NCI-H1417 (cell line): ENCODE results near the gene IL1RAPL1.

Experiments
- DNase-seq, 3 experiments: peaks; one replicate each; lab custom pipeline; 2025; lab: John Stamatoyannopoulos, UW

IL1RAPL1 gene

GRCh38 chrX:28979877-28980276, 392.6 kb downstream of the IL1RAPL1 start:
- DNase-seq = peak in 1 of 3 experiments; percentile 17

GRCh38 chrX:28981952-28982351, 394.7 kb downstream of the IL1RAPL1 start:
- DNase-seq = no peak

- DNase-seq = peak in 1 of 3 experiments; percentile 61
Observed at GRCh38 chrX:28988246-28988645, 401.0 kb downstream of the IL1RAPL1 start.

GRCh38 chrX:28997706-28998463, 410.6 kb downstream of the IL1RAPL1 start:
- DNase-seq = no peak

DNA sequence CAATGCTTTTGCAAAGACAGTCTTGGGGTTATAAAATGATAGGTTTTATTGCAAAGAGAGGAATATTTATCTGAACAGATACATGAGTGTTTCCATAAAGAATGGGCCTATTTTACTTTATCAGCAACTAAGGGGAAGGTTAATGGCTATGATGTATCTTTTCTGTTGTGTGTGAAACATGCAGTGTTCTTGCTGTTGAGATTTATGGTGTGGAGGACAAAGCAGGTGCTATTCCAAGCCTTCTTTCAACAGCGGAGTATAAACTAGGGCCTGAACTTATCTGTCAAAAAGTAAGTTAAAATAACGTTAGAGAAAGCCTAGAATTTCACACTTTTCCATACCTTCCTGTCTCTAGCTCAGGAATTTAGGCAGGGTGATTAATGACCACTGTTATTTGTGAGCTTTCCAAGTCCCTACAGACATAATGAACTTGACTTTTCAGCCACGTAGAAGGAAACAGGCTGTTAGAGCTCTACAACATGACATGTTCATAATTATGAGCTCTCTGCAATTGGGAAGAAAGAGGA, 411.4 kb downstream of the IL1RAPL1 start:
- no peak for DNase-seq

GRCh38 chrX:29012867-29013266, 425.6 kb downstream of the IL1RAPL1 start:
- DNase-seq = no peak

DNA sequence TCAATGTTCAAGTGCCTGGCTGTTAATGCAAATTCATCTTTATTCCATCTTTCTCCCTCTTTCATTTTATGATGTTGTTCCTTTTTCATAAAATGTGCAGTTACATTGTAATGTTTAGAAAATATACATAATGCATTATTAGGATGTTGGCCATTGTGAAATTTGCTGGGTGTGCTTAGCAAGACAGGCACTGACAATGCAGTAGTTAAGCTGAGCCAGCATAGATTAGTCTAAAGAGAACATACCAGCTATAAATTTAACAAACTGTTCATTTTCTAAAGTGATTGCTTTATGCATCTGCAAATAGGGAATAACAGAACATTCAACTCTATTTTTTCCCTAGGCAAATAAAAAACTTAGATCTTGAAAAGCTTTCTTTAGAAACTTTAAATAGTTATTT, 436.0 kb downstream of the IL1RAPL1 start:
- peak in 1 of 3 experiments; percentile 44 for DNase-seq

DNA sequence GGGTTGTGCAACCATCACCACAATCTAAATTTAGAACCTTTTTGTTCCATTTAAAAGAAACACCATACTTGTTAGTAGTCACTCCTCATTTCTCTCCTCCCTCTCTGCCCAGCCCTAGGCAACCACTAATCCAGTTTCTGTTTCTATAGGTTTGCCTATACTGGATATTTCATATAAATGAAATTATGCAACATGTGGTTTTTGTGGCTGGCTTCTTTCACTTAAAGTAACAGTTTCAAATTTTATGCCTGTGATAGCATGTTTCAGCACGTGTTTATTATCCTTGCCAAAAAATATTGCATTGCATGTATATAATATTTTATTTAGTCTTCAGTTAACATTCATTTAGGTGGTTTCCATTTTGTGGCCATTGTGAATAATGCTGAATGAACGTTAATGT, 437.6 kb downstream of the IL1RAPL1 start:
- no peak for DNase-seq

DNA sequence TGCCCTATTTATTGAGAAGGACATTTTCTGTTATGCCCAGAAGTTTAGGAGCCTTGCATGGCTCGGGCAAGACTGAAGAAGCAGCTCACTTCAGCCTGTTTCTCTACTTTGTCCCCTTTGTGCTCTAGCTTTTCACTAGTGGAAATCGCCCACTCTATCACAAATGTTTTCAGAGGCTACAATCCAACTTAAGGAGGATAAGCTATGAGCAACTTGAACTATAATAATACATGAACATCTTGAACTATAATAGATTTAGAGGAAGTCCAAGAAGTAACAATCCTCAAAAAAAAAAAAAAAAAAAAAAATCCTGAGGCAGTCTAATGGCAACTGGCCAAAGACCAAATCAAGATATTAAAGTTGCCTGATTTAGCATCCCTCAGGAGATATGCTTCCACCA, 452.3 kb downstream of the IL1RAPL1 start:
- no peak for DNase-seq

DNA sequence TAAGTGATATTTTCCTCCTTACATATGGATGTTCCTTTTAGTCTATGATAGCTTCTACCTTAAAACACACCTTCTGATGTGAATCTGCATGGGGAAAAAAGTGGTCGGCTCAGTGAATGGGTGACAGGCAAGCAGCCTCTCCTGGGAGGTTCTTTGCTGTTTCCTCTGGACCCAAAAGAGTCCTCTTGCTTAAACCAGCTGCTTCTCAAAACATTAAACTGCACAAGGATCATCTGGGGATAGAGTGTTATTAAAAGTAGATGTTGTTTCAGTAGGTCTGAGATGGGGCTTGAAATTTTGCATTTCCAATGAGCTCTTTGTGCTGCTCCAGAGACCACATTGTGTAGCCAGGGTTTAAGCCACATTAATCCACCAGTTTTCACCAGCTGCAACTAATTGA, 452.9 kb downstream of the IL1RAPL1 start:
- DNase-seq = peak in 1 of 3 experiments; percentile 11

GRCh38 chrX:29042341-29042740, 455.1 kb downstream of the IL1RAPL1 start:
- DNase-seq = no peak

DNA sequence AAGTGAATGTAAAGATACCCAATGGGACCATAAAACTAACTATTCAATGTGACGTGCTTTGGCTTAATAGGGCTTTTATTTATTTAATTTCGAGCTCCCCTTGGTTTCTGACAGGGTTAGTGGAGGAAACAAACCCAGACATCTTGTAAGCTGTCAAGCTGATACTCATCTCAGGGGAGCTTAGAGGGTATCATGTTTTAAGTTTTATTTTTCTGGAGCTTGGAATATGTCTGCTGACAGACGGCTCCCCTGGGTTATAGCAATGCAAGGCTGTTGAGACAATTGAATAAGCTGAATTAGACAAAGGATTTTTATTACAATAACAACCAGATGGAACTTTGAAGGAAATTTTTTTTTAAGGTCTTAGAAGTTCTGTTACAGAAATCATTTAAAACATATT, 456.5 kb downstream of the IL1RAPL1 start:
- DNase-seq = peak in 1 of 3 experiments; percentile 7

GRCh38 chrX:29044423-29045184, 457.4 kb downstream of the IL1RAPL1 start:
- peak in 1 of 3 experiments; percentile 30 for DNase-seq

DNA sequence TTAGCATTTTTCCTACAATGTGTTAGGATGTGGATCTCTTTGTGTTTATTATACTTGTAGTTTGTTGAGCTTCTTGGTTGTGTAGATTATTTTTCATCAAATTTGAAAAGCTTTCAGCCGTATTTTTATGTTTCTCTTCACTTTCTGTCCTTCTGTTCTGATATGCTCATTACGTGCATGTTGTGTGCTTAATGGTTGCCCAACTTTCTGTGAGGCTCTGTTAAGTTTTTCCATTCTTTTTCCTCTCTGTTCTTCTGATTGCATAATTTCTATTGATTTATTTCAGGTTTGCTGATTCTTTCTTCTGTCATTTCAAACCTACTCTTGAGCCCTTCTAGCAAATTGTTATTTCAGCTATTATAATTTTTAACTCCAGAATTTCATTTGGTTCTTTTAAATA, 478.2 kb downstream of the IL1RAPL1 start:
- DNase-seq = no peak

GRCh38 chrX:29066516-29066915, 479.3 kb downstream of the IL1RAPL1 start:
- no peak for DNase-seq

DNA sequence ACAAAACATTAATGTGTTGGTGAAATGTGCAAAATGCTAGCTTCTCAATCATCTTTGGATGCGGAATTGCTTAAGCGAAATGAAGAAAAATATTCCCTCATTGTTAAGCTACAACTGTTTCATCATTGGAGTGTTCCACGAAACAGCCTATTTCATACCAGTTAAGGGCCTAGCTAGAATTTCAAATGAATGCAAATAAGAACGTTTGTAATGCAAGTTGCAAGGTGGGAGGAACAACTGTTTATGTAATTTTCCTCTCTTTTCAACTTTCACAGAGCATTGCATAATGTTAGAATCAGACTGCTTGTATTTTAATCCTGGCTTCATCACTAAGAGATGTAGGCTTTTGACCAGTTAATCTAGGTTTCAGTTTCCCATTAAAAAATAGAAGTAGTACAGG, 480.1 kb downstream of the IL1RAPL1 start:
- no peak for DNase-seq

GRCh38 chrX:29071525-29072320, 484.5 kb downstream of the IL1RAPL1 start:
- no peak for DNase-seq

GRCh38 chrX:29082558-29082957, 495.3 kb downstream of the IL1RAPL1 start:
- peak in 2 of 3 experiments; percentile 16 to 81 for DNase-seq

DNA sequence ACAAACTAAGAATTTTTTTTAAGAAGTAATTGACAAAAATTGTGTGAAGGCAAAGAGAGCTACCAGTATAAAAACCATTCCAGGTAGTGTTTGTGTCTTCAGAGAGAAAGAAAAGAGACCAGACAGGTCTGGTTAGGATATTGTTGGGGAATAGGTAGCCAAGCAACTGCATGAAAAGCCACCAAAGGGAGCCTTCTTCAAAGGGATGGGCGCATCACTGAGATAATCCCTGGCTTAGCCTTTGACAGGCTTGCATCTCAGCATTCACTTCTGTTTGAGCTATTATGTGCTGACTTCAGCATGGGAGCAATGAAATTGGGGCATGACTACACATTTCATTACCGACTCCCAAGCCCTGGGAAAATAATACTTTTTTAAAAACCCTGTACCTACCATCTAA, 496.6 kb downstream of the IL1RAPL1 start:
- DNase-seq = no peak

- DNase-seq = peak; percentile 27 to 76 (median 38)
Observed at GRCh38 chrX:29090811-29091210, 503.6 kb downstream of the IL1RAPL1 start.

- DNase-seq = no peak
Observed at GRCh38 chrX:29107231-29107630, 520.0 kb downstream of the IL1RAPL1 start.

- no peak for DNase-seq
Observed at GRCh38 chrX:29110041-29110440, 522.8 kb downstream of the IL1RAPL1 start.
